Activated naive CD4-positive, alpha-beta T cell (primary cell): ENCODE data around the gene CBX7.

Experiments
- DNase-seq, 4 experiments: peaks; one replicate each; lab custom pipeline; 2025; lab: John Stamatoyannopoulos, UW

Gene CBX7

GRCh38 chr22:39125622-39126021 is 26.9 kb downstream of the CBX7 start:
- DNase-seq, result no peak

GRCh38 chr22:39123751-39124581 is 28.5 kb downstream of the CBX7 start:
- no peak for DNase-seq

GRCh38 chr22:39122772-39123470 is 29.6 kb downstream of the CBX7 start:
- DNase-seq, result no peak

- DNase-seq, result no peak
Measured at GRCh38 chr22:39120983-39121382, 31.5 kb downstream of the CBX7 start.

- peak in 2 of 4 experiments; percentile 44 to 60 for DNase-seq
Measured at GRCh38 chr22:39117585-39118191, 34.8 kb downstream of the CBX7 start.

- DNase-seq, result no peak
Measured at GRCh38 chr22:39115977-39116621, 36.4 kb downstream of the CBX7 start.

- DNase-seq, result no peak
Measured at GRCh38 chr22:39115570-39115969, 36.9 kb downstream of the CBX7 start.

GRCh38 chr22:39114112-39114511 is 38.4 kb downstream of the CBX7 start:
- DNase-seq, result no peak

- DNase-seq, result no peak
Measured at GRCh38 chr22:39110631-39111561, 41.6 kb downstream of the CBX7 start.

GRCh38 chr22:39109361-39109760 is 43.1 kb downstream of the CBX7 start:
- no peak for DNase-seq

GRCh38 chr22:39108487-39108886 is 44.0 kb downstream of the CBX7 start:
- no peak for DNase-seq

GRCh38 chr22:39106326-39106725 is 46.2 kb downstream of the CBX7 start:
- DNase-seq, result no peak

- no peak for DNase-seq
Measured at GRCh38 chr22:39103431-39103830, 49.0 kb downstream of the CBX7 start.

- DNase-seq, result no peak
Measured at GRCh38 chr22:39101226-39101625, 51.3 kb downstream of the CBX7 start.

- no peak for DNase-seq
Measured at GRCh38 chr22:39098576-39098975, 53.9 kb downstream of the CBX7 start.

GRCh38 chr22:39098026-39098425 is 54.5 kb downstream of the CBX7 start:
- DNase-seq, result no peak

- DNase-seq, result no peak
Measured at GRCh38 chr22:39097098-39098020, 55.1 kb downstream of the CBX7 start, which contains the start of gene APOBEC3H. APOBEC3H (plus strand) TSS chr22:39097244; CDS start chr22:39100279, 3,035 bp downstream.

GRCh38 chr22:39095971-39096370 is 56.5 kb downstream of the CBX7 start:
- no peak for DNase-seq

- DNase-seq, result no peak
Measured at GRCh38 chr22:39094717-39095389, 57.6 kb downstream of the CBX7 start.
